HG03039 (cell line): ENCODE measurements around the gene NKPD1.

Experiments
- ATAC-seq: cut with Tn5 transposase; IDR thresholded peaks from one replicate; pipeline ENCODE4 v1.9.1; 2021; ENCODE audit warnings: mild to moderate bottlenecking, moderate library complexity; ENCODE audit not compliant: unreplicated experiment

The NKPD1 gene

DNA sequence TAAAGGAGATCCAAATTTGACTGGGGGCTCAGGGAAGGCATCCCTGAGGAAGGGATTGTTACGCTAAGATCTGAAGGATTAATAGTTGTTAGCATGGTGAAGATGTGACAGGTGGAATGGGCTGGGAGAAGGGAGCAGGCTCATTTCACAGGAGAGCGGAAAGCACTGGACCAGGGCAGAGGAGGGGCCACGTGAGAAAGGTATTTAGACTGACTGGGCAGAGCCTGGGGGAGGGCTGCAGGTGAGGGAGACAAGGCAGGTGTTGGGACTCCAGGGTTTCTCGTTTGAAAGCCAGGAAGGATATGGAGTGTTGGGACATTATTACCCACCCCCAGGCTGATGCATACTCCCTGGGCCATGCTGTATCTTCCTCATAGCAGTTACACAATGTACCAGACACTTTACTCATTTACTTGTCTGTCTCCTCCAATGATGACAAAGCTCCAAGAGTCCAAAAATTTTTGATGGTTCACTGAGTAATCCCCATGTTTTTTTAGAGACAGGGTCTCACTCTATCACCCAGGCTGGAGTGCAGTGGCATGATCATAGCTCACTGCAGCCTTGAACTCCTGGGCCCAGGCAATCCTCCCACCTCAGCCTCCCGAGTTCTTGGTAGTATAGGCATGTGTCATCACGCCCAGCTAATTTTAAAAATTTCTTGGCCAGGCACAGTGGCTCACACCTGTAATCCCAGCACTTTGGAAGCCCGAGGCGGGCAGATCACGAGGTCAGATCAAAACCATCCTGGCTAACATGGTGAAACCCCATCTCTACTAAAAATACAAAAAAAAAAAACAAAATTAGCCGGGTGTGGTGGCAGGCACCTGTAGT is 14.9 kb upstream of the NKPD1 start:
- no peak for ATAC-seq

DNA sequence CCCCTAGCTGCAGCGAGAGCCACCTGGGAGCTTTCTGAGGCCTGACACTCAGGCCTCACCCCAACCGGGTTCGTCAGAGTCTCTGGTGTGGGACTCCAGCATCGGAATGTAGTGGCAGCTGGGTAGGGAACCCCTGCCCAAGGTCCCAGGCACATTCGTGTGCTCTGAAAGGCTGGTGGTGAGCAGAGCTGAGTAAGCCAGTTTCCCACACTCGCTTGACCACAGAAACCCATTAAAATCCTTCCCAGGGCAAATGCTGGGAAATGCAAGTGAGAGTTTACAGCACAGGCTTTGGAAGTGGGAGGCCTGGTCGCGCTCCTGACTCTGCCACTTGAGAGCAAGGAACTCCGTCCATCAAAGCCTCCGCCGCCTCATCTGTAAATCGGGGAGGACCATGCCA is 13.0 kb upstream of the NKPD1 start:
- no peak for ATAC-seq

DNA sequence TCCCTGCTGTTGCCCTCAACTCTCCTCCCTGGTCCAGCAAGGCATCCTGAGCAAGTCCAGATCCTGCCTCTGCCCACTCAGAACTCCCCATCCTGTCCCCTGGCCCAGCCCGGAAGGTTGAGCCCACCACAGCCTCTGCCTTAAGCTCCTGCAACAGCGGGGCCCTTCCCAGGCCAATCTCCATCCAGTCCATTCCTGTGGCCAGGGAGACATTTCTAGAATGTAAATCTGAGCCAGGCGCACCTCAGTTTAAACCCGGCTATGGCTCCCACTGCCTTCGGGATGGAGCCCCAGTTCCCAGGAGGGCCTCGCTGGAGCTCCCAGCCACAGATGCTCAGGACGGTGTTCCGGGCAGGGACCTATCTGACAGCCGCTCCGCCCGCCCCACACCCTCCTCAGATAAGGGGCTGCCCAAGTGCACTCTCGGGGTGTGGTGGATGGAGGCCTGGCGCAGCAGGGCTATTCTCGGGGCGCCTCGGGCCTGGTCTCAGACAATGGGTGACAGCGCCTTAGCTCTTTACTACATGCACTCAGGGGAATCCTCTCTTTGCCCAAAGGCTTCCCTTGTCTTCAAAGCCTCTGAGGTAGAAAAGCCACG is 11.9 kb upstream of the NKPD1 start:
- ATAC-seq, result no peak

DNA sequence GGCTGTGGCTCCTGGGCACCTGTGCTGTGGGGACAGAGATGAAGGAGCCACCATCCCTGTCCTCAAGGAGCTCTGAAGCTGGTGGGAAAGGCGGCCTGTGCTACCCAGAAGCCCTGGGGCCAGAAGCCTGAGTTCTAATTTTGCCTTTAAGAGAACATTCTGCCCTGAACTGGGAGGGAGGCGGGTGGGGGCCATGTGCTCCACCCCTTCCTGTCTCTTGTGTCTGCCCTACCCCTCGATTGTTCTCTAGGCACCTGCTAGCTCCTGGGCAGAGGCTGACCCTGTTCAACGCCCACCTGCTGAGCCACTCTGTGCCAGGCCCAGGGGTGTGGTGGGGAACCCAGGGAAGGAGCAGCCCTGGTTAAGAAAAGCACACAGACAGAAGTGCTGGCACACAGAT is 11.4 kb upstream of the NKPD1 start:
- no peak for ATAC-seq

DNA sequence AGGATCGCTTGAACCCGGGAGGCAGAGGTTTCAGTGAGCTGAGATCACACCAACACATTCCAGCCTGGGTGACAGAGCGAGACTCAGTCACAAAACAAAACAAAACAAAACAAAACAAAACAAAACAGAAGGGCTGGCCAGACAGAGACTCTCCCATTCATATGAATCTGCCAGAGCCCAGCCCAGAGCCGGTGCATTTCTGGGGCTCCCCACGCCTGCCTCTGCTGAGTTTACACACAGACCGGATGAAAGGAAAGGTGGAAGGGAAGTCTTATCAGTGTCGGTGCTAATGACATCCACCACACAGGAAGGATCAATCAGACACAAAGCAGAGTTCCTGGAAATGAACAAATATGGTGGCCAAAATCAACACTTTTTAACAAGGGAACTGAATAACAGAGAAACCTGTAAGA is 10.4 kb upstream of the NKPD1 start:
- no peak for ATAC-seq

DNA sequence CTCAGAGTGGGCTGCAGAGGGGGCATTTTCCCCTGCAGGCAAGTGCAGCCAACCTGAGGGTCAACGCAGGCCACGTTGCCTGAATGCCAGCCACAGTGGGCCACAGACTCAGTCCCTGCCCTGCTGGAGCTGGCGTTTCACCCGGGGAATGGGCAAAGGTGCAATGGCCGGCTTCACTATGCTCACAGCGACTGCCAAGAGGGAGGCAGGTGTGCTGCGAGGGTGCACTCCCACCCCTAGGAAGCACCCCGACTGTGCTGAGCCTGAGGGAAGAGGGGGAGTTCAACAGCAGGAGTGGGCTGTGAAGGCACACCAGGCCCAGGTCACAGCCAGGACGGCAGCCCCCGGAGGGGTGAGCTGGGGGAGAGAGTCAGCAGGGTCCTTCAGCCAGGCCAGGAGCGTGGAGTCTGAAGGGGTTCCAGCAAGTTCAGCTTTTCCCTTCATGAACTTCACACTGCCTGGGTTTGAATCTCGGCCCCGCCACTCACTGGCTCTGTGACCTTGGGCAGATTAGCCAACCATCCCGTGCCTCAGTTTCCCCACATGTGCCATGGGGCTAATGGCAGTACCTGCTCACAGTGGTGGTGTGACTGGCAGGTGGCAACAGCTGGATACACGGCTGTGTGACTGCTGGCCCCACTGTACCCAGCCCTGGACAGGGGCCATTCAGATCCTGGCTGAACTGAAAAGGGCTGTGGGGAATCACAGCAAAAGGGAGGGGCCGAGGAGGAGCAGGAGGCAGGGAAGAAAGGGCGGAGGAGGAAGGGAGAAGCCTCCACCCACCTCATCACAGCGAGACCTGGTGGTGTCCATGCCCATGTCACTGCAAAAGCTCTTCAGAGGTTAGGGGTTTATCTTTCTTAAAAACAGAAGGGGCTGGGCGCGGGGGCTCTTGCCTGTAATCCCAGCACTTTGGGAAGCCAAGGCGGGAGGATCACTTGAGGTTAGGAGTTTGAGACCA is 9.6 kb upstream of the NKPD1 start:
- ATAC-seq, result no peak

DNA sequence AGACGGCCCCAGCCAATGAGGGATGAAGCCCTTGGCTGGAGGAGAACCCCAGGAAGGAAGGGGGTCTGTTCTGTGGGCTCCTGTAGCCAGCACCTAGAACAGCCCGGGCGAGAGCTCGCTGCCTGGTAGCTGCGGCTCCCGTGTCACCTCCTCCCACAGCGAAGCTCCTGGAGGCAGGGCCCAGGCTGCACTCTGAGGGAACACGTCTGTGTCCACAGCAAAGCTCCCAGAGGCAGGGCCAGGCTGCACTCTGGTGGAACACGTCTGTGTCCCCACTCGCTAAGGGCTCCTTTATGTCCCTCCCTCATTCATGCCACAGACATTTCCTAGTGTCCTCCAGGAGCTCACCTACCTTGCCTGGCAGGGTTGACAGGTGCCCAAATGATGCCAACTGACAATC is 8.8 kb upstream of the NKPD1 start:
- no peak for ATAC-seq

DNA sequence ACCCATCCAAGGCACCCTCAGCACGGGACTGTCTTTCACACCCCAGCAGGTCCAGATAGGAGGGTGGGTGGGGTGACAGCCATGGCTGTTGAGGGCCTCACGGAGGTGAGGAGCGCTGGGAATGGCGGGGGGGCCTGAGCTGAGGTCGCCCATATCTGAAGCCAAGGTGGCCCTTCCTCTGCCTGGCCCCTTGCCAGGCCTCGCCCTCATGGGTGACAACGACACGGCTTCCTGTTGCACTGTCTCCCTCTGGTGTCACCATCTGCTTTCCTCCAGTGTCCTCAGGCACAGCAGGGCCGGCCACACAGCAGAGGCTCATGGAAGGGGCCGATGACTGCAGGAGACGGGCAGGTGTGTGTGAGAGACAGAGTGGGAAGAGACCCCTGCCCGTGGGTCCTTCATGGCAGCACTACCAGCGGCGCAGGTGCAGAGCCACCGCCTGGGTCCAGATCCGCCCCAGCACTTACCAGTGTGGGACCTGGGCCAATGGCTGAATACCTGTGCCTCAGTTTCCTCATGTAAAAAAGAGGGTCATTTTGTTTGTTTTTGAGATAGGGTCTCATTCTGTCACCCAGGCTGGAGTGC is 8.1 kb upstream of the NKPD1 start:
- no peak for ATAC-seq

DNA sequence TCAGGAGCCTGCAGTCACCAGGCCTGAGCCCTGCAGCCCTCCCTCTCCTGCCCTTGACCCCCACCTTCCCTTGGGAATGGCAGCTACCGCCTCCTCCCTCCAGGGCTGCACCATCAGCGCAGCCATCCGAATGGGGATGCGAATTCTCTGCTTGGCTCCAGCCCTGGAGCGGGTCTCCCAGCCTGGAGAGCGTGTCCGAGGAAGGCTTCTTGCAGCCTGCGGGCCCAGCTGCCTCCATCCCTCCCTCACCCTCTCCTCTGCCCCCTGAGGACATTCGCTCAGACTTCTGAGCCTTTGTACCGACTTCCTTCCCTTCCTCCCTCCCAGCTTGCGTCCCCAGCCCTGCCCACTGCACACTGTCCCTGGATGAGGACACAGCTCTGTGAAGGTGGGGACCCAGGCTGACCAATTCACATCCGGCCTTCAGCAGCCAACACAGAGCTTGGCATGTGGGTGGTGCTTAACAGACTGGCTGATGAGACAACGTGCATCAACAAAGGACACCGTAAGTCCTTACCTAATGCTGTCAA is 6.0 kb upstream of the NKPD1 start:
- no peak for ATAC-seq

DNA sequence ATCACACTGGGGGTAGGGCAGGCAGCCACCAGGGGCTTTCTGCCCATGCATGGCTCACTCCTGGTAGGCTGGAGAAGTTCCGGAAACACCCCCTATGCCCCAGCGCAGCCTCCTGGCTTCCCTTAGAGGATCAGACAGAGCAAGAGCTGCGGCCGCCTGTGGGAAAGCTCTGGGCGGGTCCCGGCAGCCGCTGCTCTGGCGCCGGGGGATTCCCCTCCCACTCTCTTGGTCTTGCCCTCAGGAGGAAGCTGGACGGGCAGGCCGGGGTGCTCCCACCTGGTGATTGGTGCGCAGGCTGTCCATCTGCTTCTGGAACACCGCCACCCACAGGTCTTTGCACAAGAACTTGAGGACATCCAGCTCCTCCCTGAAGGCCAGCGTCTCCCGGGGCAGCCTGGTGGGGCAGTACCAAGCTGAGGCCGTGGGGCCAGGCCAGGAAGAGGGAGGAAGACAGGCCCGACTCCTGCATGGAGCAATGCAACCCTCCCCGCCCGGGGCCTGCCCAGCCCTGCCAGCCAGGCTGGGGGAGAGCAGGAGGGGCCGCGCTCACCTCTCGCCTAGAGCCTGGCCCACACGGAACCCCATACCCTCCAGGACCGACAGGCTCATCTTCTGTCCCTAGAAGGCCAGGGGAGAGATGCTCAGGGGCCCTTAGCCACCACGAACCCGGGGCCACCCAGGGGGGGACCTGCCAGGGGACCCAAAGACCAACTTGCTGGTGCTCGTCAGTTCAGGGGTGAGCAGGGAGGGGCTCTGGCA is 4.0 kb upstream of the NKPD1 start:
- peak; percentile 53 for ATAC-seq

DNA sequence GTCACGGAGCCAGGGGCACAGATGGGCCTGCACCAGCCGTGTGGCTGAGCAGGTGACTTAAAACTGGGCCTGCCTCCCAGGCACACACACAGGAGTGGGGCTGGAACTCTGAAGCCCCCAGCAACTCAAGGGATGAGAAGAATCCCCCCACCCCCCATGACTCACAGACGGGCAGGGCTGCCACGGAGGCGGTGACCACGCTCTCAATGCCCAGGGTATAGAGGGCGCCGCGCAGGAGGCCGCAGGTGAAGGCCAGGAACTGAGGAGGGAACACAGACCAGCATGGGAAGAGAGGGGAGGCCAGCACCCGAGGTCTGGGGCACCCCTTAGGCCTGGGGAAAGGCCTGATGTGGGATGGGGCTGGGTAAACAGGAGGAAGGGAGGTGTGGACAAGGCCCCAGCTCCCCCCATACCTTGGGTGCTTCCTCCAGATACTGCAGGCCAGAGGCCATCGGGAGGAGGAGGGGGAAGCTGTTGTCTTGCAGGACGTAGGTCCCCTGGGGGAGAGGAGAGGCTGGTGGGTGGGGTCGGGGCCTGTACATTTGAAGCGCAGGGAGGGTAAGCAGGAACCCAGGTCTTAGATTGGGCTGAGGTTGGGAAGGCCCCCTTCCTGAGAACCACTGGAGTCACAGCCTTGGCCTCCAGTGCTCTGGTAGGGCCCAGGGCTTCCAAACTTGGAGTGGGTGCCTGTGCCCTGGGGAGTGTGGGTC is 3.1 kb upstream of the NKPD1 start:
- ATAC-seq, result no peak

DNA sequence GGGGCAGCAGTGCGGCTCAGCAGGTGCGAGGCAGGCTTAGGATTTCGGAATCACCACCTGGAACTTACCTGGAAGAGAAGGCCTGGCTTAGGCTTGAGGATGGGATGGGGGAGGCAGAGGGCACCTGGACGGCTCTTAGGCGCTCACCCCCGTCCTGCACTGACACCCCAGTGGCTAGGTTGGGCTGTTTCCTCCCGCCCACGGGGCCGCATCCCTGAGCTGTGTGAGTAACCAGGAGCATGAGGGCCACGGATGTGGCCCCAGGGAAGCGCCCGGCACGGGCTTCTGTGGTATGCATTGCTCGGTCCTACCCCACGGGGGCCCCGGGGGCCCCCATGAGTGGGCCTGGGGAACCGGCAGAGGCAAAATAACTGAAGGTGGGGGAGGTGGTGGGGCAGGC is 2.4 kb upstream of the NKPD1 start:
- ATAC-seq, result no peak

DNA sequence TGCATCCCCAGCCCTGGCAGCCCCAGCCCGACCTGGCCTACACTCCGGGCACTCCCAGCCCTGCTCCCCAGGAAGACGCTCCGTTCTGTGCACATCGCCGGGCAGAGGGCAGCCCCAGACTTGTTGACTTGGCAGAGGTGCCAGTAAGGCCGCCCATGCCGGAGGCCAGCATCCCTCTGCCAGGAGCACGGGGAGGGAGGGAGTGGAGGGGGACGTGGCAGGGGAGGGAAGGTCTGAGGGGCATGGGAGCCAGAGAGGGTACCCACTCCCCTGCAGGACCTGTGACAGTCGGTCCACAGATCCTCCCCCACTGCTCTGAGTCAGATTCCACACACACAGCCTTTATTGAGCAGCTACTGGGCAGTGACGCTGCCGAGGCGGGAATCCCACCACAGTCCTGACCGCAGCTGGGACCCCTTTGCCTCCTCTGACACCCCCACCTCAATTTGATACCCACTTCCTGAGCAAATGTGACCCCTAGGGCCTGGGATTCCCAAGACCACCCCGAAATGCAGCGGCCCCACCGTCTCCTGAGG is 1.9 kb upstream of the NKPD1 start:
- no peak for ATAC-seq

DNA sequence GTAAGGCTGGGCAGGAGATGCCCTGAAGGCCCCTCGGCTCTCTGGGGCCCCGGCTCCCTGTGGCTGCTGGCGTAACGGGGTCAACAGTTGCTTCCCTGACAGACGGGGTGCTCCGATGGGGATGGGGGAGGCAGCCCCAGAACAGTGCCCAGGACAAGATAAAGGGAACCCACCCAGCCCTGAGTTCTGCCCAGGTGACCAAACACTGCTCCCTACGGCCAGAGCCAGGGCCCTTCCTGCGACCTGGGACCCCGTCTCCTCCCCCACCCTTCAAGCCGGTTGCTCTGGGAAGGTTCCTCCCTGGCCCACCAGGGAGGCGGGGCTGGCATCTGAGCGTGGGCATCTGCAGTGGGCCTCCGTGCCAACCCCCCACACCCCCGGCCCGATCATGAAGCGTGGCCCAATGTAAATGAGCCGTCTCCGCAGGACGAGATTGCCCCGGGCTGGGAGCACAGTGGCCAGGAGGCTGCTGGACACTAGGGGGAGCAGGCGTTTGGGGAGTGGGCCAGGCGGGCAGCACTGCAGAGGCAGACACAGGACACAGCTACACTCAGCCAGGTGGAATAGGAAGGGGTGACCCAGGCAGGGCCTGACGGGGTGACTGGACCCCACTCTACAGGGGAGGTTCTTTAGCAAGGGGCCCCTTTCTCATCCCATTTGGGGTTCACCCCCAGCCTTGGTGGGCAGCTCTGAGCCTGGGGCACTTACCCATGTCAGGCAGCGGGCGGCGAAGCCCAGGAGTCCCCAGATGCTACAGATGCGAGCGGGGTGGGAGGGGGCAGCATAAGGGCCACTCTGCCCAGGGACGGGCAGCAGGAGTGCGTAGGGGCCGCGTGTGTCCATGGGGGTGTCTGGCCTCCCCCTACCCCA is 1.2 kb upstream of the NKPD1 start:
- ATAC-seq, result no peak

DNA sequence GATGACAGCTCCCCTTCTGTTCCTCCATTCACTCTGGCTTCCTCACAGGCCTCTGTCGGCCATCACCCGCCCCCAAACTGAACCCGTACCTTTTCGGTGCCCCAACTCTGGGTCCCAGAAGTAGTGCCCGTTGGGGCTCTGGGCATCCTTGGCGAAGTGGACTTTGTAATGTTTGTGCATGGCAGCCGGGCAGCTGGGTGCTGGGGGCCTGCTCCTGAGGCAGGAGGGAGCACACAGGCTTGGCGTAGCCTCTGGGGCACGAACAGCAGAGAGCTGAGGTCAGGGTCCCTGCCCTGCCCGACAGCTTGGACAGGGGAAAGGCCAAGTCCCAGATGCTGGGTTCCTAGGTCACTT is 834 bp downstream of the NKPD1 start:
- ATAC-seq, result no peak

DNA sequence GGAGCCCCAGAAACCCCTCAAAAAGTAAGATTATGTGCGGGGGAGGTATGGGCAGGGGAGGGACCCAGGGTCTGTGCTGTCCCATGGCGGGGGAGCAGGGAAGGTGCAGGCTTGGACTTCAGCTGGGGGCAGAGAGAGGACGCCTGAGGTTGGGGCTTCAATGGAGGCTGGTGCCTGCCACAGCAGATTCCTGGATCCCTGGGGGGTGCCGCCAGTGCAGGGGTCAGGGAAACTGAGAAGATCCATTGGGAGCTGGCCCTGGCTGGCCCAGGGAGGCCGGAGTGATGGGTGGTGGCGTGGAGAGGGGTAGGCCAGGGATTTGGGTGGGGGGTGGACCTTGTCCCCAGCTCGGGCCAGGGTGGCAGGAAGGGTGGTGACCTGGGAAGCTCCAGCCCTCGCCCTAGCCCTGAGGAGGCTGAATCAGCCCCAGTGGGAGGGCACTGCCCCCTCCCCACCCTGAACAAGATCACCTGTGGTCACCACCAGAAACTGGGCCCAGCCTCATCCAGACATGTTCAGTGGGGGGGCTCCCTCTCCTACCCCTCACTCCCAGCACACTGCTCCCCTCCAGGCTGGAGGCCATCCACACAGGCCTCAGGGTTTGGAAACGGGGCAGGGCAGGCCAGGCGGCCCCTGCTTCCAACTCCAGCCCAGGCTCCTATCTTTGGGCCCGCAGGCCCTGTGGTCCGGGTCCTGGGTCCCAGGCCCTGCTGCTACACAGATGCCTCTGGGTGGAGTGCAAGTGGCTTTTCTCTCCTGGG is 1.4 kb downstream of the NKPD1 start:
- ATAC-seq, result no peak

DNA sequence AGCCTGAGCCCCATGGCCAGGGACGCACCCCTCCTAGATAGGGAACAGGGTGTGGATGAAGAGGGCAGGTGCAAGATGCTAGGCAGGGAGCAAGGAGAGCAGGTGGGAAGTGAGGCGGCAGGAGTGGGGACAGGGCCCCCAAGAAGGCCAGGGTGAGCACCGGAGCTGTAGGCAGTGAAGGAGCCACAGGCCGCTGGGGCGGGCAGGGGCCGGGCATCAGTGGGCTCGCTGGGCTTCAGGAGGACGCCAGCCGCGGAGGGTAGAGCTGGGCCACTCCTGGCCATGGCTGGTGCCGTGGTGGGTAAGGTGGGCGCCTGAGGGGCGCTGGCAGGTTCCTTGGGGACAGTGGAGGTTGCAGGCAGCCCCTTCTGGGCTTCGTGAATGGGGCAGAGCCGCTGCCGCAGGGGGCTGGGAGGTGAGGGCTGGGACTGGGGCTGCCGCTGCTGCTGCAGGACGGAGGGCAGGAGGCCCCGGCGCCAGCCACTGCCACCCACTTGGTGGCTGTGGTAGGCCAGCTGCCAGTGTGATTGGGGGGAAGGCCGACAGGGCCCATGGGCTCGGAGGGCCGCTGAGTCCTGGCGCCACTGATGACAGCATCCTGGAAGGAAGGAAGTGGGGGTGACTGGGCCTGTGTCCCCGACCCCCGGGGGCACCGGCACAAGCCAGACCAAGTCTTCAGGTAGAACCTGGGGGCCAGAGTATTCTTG is 2.1 kb downstream of the NKPD1 start:
- no peak for ATAC-seq
